Subcutaneous adipose tissue (tissue), 4 donors: ENCODE results near the gene SCN8A. TPM values are rescaled to one million over a fixed set of nuclear protein-coding genes. Genes with fewer than 3 reads are reported as not detected.

ENCODE experiments used
- CTCF ChIP-seq: fragments of 450-650 bp; IDR thresholded peaks from one replicate; pipeline ENCODE4 v1.5.1; 2016; ENCODE audit warnings: low read depth, mild to moderate bottlenecking, control low read depth, antibody characterized with exemption, moderate library complexity
- total RNA-seq, 4 donors: library from RNA; depleted of rRNA; stranded (reverse); fragments of >200 nt; gene quantifications; one replicate each; pipeline ENCODE4 v1.1.0, GENCODE V29; 2016

SCN8A gene
- total RNA-seq, 4 donors from 2014 or later = 0.19 to 1.2 (median 0.68) TPM

GRCh38 chr12:51837286-51837685 lies 246.3 kb downstream of the SCN8A start:
- no peak for TF ChIP-seq CTCF

- TF ChIP-seq CTCF = no peak
Observed at GRCh38 chr12:51838036-51838435, 247.0 kb downstream of the SCN8A start.

GRCh38 chr12:51838762-51839161 lies 247.7 kb downstream of the SCN8A start:
- no peak for TF ChIP-seq CTCF

- no peak for TF ChIP-seq CTCF
Observed at GRCh38 chr12:51839310-51839947, 248.4 kb downstream of the SCN8A start.

- TF ChIP-seq CTCF = no peak
Observed at GRCh38 chr12:51840966-51841365, 249.9 kb downstream of the SCN8A start.

- no peak for TF ChIP-seq CTCF
Observed at GRCh38 chr12:51841727-51842126, 250.7 kb downstream of the SCN8A start.

GRCh38 chr12:51844854-51845253 lies 253.8 kb downstream of the SCN8A start:
- TF ChIP-seq CTCF = no peak
